Panc1 (cell line): Measurements from ENCODE around the gene CEMIP.

Experiments used
- POLR2AphosphoS5 ChIP-seq: IDR thresholded peaks from 2 replicates; pipeline ENCODE4 v1.6.1; 2012; ENCODE audit warnings: mild to moderate bottlenecking, low read depth, low read length, moderate library complexity
- SIN3A ChIP-seq: IDR thresholded peaks from 2 replicates; pipeline ENCODE4 v1.6.1; 2012; ENCODE audit warnings: low read depth, mild to moderate bottlenecking, low read length, moderate library complexity, borderline replicate concordance; ENCODE audit not compliant: insufficient read depth
- TF ChIP-seq, protein P1 (sequence below): fragments of 450-650 bp; IDR thresholded peaks from 2 replicates; pipeline ENCODE4 v1.5.1; 2017; ENCODE audit warnings: mild to moderate bottlenecking

GRCh38 chr15:80828796-80829195 lies 49.6 kb downstream of the CEMIP start:
- TF ChIP-seq, protein P1, sequence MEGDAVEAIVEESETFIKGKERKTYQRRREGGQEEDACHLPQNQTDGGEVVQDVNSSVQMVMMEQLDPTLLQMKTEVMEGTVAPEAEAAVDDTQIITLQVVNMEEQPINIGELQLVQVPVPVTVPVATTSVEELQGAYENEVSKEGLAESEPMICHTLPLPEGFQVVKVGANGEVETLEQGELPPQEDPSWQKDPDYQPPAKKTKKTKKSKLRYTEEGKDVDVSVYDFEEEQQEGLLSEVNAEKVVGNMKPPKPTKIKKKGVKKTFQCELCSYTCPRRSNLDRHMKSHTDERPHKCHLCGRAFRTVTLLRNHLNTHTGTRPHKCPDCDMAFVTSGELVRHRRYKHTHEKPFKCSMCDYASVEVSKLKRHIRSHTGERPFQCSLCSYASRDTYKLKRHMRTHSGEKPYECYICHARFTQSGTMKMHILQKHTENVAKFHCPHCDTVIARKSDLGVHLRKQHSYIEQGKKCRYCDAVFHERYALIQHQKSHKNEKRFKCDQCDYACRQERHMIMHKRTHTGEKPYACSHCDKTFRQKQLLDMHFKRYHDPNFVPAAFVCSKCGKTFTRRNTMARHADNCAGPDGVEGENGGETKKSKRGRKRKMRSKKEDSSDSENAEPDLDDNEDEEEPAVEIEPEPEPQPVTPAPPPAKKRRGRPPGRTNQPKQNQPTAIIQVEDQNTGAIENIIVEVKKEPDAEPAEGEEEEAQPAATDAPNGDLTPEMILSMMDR, result no peak
- no peak for TF ChIP-seq POLR2AphosphoS5
- no peak for TF ChIP-seq SIN3A
